Chondrocyte (in vitro differentiated cells): Measurements from ENCODE around the gene KNTC1. TPM values are rescaled to one million over a fixed set of nuclear protein-coding genes. Genes with fewer than 3 reads are reported as not detected.
"Not testable (repeated sequence)": the region's sequence is repeated elsewhere in the genome, so short reads cannot be mapped to it uniquely, and the experiment has no call there.

Source experiments
- DNase-seq: peaks from one replicate; pipeline ENCODE4 v3.0.0; 2021; ENCODE audit warnings: mixed read lengths, low spot score
- H3K27ac Mint-ChIP-seq: one replicate; pipeline ENCODE4 v1.8.0; 2021; ENCODE audit warnings: mild to moderate bottlenecking, moderate library complexity, mixed read lengths; ENCODE audit not compliant: unreplicated experiment
- H3K27me3 Mint-ChIP-seq: 2 replicates; pipeline ENCODE4 v1.8.0; 2021; ENCODE audit warnings: low read depth, mixed read lengths
- H3K36me3 Mint-ChIP-seq: 2 replicates; pipeline ENCODE4 v1.8.0; 2021; ENCODE audit warnings: low read depth, mixed read lengths
- H3K4me1 Mint-ChIP-seq: 2 replicates; pipeline ENCODE4 v1.8.0; 2021; ENCODE audit warnings: low read depth, mild to moderate bottlenecking, mixed read lengths
- H3K4me3 Mint-ChIP-seq: one replicate; pipeline ENCODE4 v1.8.0; 2021; ENCODE audit warnings: mild to moderate bottlenecking, moderate library complexity, mixed read lengths; ENCODE audit not compliant: unreplicated experiment
- H3K9me3 Mint-ChIP-seq: 2 replicates; pipeline ENCODE4 v1.8.0; 2021; ENCODE audit warnings: low read depth, mixed read lengths
- CTCF ChIP-seq: fragments of 200-600 bp; sonication (generic); IDR thresholded peaks from 2 replicates; pipeline ENCODE4 v1.5.0; 2021; ENCODE audit warnings: antibody characterized with exemption, mild to moderate bottlenecking, moderate library complexity
- total RNA-seq: library from RNA; stranded (reverse); gene quantifications from 3 replicates; pipeline ENCODE4 v1.2.1, GENCODE V29; 2021

KNTC1 gene
- total RNA-seq, 1 donor from 2014 or later, result 9.2 TPM

DNA sequence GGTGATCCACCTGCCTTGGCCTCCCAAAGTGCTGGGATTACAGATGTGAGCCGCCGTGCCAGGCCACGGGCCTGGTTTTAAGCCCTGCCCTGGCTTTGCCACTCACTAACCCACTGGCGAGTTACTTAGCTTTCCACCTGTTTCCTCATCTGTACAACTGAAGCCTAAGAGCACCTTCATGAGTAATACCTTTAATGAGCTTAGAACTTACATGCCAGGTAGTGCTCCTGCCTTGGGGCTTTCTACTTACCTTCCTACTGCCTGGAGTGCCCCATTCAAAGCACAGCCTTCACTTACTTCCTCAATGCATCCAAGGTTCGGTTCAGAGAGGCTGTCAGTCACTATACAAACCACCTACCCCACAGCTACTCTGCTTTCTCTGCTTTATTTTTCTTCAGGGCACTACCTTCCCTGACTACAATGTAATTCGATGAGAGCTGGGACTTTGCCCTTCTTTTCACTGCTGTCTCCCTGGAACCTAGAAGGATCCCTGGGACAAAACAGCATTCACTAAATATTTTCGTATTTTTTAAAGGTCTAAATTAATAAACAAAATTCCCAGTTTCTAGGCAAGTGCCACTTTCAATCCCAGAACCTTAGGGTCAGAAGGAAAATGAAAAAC, 40.1 kb upstream of the KNTC1 start:
- Mint-ChIP-seq H3K27ac (no peak overlapping the region), H3K36me3 (peaks cover 42% of the 10 kb centered on the region), H3K4me1 (peaks cover 1% of the 10 kb centered on the region), H3K9me3 (no peaks in the 10 kb centered on the region), H3K4me3 (no peak overlapping the region), H3K27me3 (no peaks in the 10 kb centered on the region)
- DNase-seq, result no peak
- TF ChIP-seq CTCF, result no peak

DNA sequence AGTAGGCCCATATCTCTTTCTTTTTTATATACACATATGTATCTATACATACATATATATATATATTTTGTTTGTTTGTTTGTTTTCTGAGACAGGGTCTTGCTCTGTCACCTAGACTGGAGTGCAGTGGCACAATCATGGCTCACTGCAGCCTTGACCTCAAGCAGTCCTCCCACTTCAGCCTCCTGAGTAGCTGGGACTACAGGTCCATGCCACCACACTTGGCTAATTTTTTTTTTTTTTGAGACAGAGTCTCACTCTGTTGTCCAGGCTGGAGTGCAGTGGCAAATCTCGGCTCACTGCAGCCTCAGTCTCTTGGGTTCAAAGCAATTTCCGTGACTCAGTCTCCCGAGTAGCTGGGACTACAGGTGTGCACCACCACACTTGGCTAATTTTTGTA, 39.2 kb upstream of the KNTC1 start:
- not testable (repeated sequence) for DNase-seq, H3K4me3 Mint-ChIP-seq, H3K27me3 Mint-ChIP-seq, H3K4me1 Mint-ChIP-seq, H3K9me3 Mint-ChIP-seq, H3K27ac Mint-ChIP-seq
- peaks cover 44% of the 10 kb centered on the region for H3K36me3 Mint-ChIP-seq

DNA sequence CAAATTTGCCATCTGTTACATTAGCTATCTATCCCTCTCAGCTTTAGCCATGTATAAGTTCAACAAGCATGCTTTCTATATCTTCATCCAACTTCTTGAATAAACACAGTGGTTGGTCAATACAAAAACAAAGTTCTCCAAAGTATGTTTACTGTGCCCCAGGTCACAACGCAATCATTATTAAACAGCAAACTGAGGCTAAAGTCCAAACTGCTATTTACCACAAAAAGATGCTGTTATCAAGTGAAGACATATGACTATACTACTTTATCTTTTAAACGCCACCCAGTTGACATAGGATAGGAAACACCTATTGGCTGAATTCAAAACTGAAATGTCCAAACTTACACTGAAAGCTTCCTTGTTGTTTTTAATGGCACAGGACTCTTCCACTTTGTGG, 38.0 kb upstream of the KNTC1 start:
- Mint-ChIP-seq H3K9me3 (no peaks in the 10 kb centered on the region), H3K4me3 (no peak overlapping the region)

GRCh38 chr12:122491991-122492390, 35.1 kb upstream of the KNTC1 start:
- no peak overlapping the region for H3K4me3 Mint-ChIP-seq
- H3K4me1 Mint-ChIP-seq, result peaks cover 3% of the 10 kb centered on the region
- H3K36me3 Mint-ChIP-seq, result peaks cover 27% of the 10 kb centered on the region
- no peaks in the 10 kb centered on the region for H3K9me3 Mint-ChIP-seq
- no peak for TF ChIP-seq CTCF
- H3K27ac Mint-ChIP-seq, result no peak overlapping the region
- H3K27me3 Mint-ChIP-seq, result no peaks in the 10 kb centered on the region
- DNase-seq, result no peak

More for the DNA sequence above, 38.0 kb upstream of the KNTC1 start:
- no peak for TF ChIP-seq CTCF
- peaks cover 40% of the 10 kb centered on the region for H3K36me3 Mint-ChIP-seq
- DNase-seq, result no peak
- no peaks in the 10 kb centered on the region for H3K27me3 Mint-ChIP-seq
- no peak overlapping the region for H3K27ac Mint-ChIP-seq
- H3K4me1 Mint-ChIP-seq, result no peaks in the 10 kb centered on the region

- H3K4me3 Mint-ChIP-seq, DNase-seq, H3K4me1 Mint-ChIP-seq, H3K27me3 Mint-ChIP-seq, H3K27ac Mint-ChIP-seq, H3K9me3 Mint-ChIP-seq: not testable (repeated sequence)
- peaks cover 24% of the 10 kb centered on the region for H3K36me3 Mint-ChIP-seq
Observed at GRCh38 chr12:122493222-122493621, 33.8 kb upstream of the KNTC1 start.

DNA sequence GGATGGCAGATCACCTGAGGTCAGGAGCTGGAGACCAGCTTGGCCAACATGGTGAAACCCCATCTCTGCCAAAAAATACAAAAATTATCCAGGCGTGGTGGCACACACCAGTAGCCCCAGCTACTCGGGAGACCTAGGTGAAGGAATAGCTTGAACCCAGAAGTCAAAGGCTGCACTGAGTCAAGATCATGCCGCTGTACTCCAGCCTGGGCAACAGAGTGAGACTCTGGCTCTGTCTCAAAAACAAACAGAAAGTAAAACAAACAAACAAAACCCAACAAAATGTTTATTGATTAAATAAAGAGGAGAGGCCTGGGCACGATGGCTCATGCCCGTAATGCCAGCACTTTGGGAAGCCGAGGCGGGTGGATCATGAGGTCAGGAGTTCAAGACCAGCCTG, 31.8 kb upstream of the KNTC1 start:
- TF ChIP-seq CTCF, result no peak
- H3K27me3 Mint-ChIP-seq, result no peaks in the 10 kb centered on the region
- H3K4me3 Mint-ChIP-seq, result no peak overlapping the region
- DNase-seq, result no peak
- peak overlapping the region; percentile 32 for H3K27ac Mint-ChIP-seq
- H3K9me3 Mint-ChIP-seq, result no peaks in the 10 kb centered on the region
- H3K36me3 Mint-ChIP-seq, result peaks cover 16% of the 10 kb centered on the region
- H3K4me1 Mint-ChIP-seq, result peaks cover 26% of the 10 kb centered on the region
